Measurements from ENCODE around the gene HUWE1.

HUWE1 gene

GRCh38 chrX:53486285-53486684 lies 200.2 kb downstream of the HUWE1 start:
- no peak for DNase-seq

DNA sequence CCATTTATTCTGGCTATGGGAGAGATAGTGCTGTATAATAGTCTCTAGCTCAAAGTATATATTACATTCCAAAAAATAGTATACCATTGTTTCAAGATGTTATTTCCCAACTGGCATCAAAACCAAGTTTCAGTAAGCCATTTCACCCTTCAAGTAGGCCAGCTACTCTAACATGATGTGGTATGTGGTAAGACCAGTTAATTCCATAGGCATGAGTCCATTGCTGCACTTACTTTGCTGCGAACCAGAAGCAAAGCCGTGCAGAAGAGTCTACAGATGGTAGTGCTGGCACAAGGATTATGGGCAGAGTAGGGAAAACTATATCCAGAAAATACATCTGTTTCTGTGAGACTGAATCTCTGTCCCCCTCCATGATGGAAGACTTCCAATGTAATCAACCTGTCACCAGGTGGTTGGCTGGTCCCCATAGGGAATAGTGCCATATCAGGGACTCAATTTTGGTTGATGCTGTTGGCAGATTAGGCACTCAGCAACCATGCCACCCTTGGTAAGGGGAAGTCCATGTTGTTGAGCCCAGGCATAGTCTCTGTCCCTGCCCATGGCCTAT lies 202.6 kb downstream of the HUWE1 start:
- no peak for DNase-seq

DNA sequence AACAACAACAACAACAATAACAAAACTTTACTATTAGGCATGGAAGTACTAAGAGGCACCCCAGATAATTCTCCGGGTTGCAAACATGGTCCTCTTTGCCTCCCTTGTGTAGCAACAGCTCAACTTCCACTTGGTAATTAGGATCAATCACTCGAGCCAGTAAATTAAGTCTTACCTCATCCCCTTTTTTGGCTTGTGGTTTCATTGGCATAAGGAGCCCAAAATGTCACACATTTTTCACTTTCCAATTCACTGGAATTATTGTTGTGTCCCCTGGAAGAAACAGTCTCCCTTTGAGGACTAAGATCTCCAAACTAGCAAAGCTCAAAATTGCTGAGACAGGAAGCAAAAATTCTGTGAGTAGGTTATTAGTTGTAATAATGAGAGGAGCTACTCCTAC lies 203.1 kb downstream of the HUWE1 start:
- no peak for DNase-seq
